LNCaP clone FGC (cell line): ENCODE data around the gene SAMD8.
"Not testable (repeated sequence)": the region's sequence is repeated elsewhere in the genome, so short reads cannot be mapped to it uniquely, and the experiment has no call there.

Experiments
- DNase-seq: peaks from one replicate; pipeline ENCODE4 v3.0.0-alpha.2; 2011; ENCODE audit warnings: low read depth
- H3K4me3 ChIP-seq: 2 replicates; pipeline ENCODE4 v1.5.1; 2011; ENCODE audit warnings: mild to moderate bottlenecking, low read depth, low read length, control low read depth
- TF ChIP-seq, protein P1 (sequence below): IDR thresholded peaks from 2 replicates; pipeline ENCODE4 v1.5.1; 2012; ENCODE audit warnings: mild to moderate bottlenecking; ENCODE audit not compliant: control insufficient read depth, insufficient read depth; ENCODE audit errors: extremely low read depth

Gene SAMD8

DNA sequence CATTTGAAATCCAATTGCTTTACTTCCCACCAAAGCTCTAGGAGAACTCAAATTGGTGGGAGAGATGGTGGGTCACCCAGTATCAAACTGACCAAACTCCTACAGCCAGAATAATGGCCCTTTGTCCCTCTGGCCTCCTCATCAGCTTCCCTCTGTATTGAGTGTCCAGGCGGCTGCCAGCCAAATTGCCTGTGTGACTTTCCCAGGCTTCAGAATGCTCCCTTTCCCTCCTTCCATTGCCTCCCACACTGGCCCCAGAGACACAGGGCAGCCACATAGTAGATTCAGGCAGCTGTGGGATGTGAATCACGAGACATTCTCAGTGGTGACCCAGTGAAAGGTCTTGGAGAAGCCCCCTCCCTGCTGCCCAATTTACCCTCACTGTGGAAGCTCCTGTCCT, 86.5 kb downstream of the SAMD8 start:
- TF ChIP-seq, protein P1, sequence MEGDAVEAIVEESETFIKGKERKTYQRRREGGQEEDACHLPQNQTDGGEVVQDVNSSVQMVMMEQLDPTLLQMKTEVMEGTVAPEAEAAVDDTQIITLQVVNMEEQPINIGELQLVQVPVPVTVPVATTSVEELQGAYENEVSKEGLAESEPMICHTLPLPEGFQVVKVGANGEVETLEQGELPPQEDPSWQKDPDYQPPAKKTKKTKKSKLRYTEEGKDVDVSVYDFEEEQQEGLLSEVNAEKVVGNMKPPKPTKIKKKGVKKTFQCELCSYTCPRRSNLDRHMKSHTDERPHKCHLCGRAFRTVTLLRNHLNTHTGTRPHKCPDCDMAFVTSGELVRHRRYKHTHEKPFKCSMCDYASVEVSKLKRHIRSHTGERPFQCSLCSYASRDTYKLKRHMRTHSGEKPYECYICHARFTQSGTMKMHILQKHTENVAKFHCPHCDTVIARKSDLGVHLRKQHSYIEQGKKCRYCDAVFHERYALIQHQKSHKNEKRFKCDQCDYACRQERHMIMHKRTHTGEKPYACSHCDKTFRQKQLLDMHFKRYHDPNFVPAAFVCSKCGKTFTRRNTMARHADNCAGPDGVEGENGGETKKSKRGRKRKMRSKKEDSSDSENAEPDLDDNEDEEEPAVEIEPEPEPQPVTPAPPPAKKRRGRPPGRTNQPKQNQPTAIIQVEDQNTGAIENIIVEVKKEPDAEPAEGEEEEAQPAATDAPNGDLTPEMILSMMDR: no peak
- H3K4me3 ChIP-seq: no peak overlapping the region
- DNase-seq: no peak

GRCh38 chr10:75199949-75200348, 88.5 kb downstream of the SAMD8 start:
- DNase-seq: not testable (repeated sequence)

DNA sequence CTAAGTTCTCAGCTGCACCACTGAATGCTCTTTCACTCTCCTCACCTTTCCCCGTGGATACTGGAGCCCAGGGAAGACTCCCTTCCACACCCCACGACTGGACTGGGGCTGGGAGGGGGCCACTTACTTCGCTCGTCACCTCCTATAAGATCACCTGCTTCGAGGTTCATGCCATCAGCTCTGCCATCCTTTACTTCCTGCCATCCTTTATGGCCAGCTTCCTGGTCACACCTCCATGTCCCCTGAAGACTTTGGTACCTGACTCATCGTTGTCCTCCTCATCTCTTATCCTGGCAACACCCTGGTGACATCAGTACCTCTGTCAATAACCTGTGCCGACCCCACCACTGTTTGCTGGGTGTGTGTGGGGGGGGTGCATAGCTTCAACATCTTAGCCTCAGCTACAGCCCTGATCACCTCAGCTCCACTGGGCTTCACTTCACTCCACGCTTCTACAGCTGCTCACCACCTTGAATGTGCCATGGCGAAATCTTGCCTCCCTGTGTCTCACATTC, 90.4 kb downstream of the SAMD8 start:
- TF ChIP-seq, protein P1: no peak
- no peak overlapping the region for H3K4me3 ChIP-seq
- no peak for DNase-seq

More at GRCh38 chr10:75199949-75200348, 88.5 kb downstream of the SAMD8 start:
- H3K4me3 ChIP-seq: not testable (repeated sequence)

DNA sequence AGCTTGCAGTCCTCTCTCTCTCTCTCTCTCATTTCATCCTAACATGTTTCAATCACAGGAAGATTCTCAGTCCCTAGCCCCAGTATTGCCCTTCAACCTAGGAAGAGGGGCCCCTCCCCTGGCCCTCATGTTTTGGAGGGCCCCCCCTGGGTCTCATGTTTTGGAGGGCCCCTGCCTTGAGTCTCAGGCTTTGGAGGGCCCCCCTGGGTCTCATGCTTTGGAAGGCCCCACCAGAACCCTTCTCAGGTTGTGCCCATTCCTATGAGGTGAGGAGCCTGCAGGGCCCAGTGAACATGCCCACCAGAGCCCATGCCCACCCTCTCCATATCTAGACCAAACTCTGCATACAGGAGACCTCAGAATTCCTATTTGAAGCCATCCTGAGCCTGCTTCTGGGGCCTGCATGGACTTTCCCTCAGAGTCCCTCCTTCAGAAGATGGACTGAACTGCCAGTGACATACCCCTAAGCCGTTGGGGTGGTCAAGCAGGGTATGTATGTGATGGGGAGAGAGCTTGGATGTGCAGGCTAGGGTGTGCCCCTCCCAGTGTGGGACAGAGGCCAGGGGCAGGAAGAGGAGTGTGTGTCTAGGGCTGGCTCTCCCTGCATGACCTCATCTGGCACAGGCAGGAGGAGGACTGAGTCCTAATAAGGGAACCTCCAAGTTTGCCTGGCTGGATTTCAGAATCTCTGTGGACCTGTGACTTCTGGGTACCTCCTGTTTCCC, 91.0 kb downstream of the SAMD8 start:
- DNase-seq: peak; percentile 61
- TF ChIP-seq, protein P1: no peak
- H3K4me3 ChIP-seq: no peak overlapping the region

GRCh38 chr10:75203046-75203620, 91.7 kb downstream of the SAMD8 start:
- not testable (repeated sequence) for DNase-seq, H3K4me3 ChIP-seq

DNA sequence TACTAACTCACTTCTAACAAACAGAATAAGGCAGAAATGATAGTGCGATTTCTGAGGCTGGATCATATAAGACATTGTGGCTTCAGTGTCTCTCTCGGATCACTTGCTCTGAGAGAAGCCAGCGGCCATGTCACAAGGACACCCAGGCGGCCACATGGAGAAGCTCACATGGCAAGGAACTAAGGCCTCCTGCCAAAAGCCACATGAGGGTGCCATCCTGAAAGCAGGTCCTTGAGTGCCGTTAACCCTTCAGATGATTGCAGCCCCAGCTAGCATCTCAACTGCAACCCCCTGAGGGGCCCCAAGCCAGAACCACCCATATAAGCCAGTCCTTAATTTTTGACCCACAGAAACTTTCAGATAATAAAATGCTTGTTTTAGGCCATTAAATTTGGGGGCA, 92.3 kb downstream of the SAMD8 start:
- TF ChIP-seq, protein P1: no peak
- no peak for DNase-seq
- H3K4me3 ChIP-seq: no peak overlapping the region

DNA sequence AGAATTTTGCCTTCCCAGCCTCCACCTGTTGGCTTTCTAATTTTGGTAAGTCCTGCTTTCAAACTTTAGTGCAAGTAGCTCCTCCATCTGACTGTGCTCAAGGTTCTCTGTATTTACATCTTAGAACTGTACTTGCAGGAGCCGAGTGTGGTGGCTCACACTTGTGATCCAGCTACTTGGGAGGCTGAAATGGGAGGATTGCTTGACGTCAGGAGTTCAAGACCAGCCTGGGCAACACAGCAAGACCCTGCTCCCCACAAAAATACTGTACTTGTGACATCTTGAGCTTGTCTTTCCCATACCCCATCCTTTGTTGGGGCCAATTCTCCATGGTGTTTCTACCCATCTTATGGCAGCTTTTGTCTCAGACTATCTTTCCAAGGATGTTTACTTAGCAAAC, 94.5 kb downstream of the SAMD8 start:
- no peak for DNase-seq
- H3K4me3 ChIP-seq: no peak overlapping the region
- TF ChIP-seq, protein P1: no peak

- DNase-seq, H3K4me3 ChIP-seq: not testable (repeated sequence)
Measured at GRCh38 chr10:75206638-75207037, 95.2 kb downstream of the SAMD8 start.
